ENCODE measurements around the gene PCNX3. TPM values are rescaled to one million over a fixed set of nuclear protein-coding genes. Genes with fewer than 3 reads are reported as not detected.

Gene PCNX3
- total RNA-seq, 1 donor from 2014 or later: 32.4 TPM

DNA sequence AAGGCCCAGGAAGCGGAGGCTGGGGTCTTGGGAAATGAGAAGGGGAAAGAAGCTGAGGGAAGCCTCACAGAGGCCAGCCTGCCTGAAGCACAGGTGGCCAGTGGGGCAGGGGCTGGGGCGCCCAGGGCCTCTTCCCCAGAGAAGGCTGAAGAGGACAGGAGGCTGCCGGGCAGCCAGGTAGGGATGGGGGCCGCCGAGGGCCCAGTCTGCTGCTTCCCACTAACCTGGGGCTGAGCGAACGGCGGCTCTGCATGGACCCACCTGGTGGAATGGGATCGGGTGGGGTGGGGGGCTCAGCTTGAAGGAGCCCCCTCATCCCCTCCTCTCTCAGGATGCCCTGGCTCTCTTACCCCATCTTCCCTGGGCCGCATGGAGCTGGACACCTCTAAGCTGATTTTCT, 32.0 kb upstream of the PCNX3 start:
- H3K4me1 ChIP-seq: peaks cover 33% of the 10 kb centered on the region
- H3K9me3 ChIP-seq: no peaks in the 10 kb centered on the region
- TF ChIP-seq, protein P1, sequence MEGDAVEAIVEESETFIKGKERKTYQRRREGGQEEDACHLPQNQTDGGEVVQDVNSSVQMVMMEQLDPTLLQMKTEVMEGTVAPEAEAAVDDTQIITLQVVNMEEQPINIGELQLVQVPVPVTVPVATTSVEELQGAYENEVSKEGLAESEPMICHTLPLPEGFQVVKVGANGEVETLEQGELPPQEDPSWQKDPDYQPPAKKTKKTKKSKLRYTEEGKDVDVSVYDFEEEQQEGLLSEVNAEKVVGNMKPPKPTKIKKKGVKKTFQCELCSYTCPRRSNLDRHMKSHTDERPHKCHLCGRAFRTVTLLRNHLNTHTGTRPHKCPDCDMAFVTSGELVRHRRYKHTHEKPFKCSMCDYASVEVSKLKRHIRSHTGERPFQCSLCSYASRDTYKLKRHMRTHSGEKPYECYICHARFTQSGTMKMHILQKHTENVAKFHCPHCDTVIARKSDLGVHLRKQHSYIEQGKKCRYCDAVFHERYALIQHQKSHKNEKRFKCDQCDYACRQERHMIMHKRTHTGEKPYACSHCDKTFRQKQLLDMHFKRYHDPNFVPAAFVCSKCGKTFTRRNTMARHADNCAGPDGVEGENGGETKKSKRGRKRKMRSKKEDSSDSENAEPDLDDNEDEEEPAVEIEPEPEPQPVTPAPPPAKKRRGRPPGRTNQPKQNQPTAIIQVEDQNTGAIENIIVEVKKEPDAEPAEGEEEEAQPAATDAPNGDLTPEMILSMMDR (IDR thresholded peaks at IDR 0.05): no peak
- no peak overlapping the region for H3K4me3 ChIP-seq
- no peaks in the 10 kb centered on the region for H3K27me3 ChIP-seq (ENCODE audit: low read depth)
- intact Hi-C loops (cut with DNase I): no loop called here
- ATAC-seq (no peak), DNase-seq (no peak)
- H3K36me3 ChIP-seq: peaks cover 69% of the 10 kb centered on the region
- no peak overlapping the region for H3K27ac ChIP-seq

GRCh38 chr11:65584106-65584505, 31.5 kb upstream of the PCNX3 start:
- Histone ChIP-seq H3K9me3 (no peaks in the 10 kb centered on the region), H3K27me3 (ENCODE audit: low read depth) (no peaks in the 10 kb centered on the region), H3K4me3 (no peak overlapping the region), H3K27ac (no peak overlapping the region), H3K36me3 (peaks cover 69% of the 10 kb centered on the region), H3K4me1 (peaks cover 34% of the 10 kb centered on the region)
- no peak for ATAC-seq
- no peak for DNase-seq
- TF ChIP-seq, protein P1 (IDR thresholded peaks at IDR 0.05): no peak
- intact Hi-C loops (cut with DNase I): no loop called here

DNA sequence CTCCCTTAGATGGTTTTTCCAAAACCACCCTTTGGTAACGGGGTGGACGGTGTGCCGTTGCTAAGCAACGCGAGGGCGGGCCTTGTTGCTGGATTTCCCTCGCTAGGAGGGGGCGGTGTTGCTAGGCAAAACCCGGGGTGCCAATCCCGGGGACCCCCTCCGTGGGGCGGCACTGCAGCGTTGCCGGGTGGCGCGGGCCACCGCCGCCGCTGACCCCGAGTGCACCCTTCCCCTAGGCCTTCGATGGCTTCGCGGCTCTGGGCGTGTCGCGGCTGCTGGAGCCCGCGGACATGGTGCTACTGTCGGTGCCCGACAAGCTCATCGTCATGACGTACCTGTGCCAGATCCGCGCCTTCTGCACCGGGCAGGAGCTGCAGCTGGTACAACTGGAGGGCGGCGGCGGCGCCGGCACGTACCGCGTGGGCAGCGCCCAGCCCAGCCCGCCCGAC, 30.8 kb upstream of the PCNX3 start:
- ATAC-seq (no peak), DNase-seq (no peak)
- no peak overlapping the region for H3K4me3 ChIP-seq
- no peaks in the 10 kb centered on the region for H3K9me3 ChIP-seq
- TF ChIP-seq, protein P1 (IDR thresholded peaks at IDR 0.05): no peak
- peaks cover 64% of the 10 kb centered on the region for H3K36me3 ChIP-seq
- H3K4me1 ChIP-seq: peaks cover 34% of the 10 kb centered on the region
- intact Hi-C loops (cut with DNase I): no loop called here
- no peaks in the 10 kb centered on the region for H3K27me3 ChIP-seq (ENCODE audit: low read depth)
- no peak overlapping the region for H3K27ac ChIP-seq

DNA sequence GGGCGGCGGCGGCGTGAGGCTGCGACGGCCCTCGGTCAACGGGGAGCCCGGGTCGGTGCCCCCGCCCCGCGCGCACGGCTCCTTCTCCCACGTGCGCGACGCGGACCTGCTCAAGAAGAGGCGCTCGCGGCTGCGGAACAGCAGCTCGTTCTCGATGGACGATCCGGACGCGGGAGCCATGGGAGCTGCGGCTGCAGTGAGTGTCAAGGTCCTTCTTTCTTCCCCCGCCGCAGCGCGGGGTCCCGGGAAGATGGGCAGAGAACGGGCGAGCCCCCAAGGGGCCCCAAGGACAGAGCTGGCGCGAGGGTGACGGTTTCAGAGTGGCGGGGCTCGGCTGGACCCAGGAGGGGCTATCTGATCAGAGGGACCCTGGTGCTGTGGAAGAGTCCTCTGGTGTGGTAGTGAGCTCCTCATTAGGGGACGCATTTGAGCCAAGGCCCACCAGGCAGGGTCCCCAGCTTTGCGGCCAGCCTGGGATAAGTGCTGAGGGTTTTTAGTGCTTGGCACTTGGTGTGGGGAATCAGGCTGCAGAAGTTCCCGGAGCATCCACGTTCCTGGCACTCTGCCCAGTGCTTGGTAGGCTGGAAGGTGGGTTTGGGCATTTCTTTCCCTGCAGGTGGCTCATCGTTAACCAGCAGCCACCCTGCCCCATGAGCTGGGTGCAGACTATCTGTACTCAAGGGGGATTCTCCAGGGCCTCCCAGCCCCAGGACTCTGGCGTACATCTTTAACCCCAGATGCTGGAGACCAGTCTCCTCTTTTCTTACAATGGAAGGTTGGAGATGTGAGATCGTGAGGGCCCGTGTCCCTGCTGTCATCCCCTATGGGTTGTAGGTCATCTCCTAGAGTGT, 30.0 kb upstream of the PCNX3 start:
- no peak for DNase-seq
- H3K4me1 ChIP-seq: peaks cover 34% of the 10 kb centered on the region

GRCh38 chr11:65586247-65586630, 29.3 kb upstream of the PCNX3 start:
- no peaks in the 10 kb centered on the region for H3K9me3 ChIP-seq
- ATAC-seq (no peak), DNase-seq (no peak)
- H3K36me3 ChIP-seq: peaks cover 64% of the 10 kb centered on the region
- no peaks in the 10 kb centered on the region for H3K27me3 ChIP-seq (ENCODE audit: low read depth)
- peaks cover 34% of the 10 kb centered on the region for H3K4me1 ChIP-seq
- H3K4me3 ChIP-seq: peak overlapping the region; percentile 19
- intact Hi-C loops (cut with DNase I): no loop called here
- H3K27ac ChIP-seq: no peak overlapping the region
- TF ChIP-seq, protein P1 (IDR thresholded peaks at IDR 0.05): no peak

More for the DNA sequence above, 30.0 kb upstream of the PCNX3 start:
- Histone ChIP-seq H3K27me3 (ENCODE audit: low read depth) (no peaks in the 10 kb centered on the region), H3K4me3 (no peak overlapping the region), H3K36me3 (peaks cover 64% of the 10 kb centered on the region), H3K27ac (no peak overlapping the region), H3K9me3 (no peaks in the 10 kb centered on the region)
- no peak for ATAC-seq
- intact Hi-C loops (cut with DNase I): no loop called here
- TF ChIP-seq, protein P1 (IDR thresholded peaks at IDR 0.05): no peak
